HEK293T (cell line): Measurements from ENCODE around the gene CD59.

Source experiments
- BHLHE40 ChIP-seq: fragments of 450-650 bp; IDR thresholded peaks from 2 replicates; pipeline ENCODE4 v1.6.1; 2016; ENCODE audit warnings: mild to moderate bottlenecking, moderate library complexity, borderline replicate concordance
- CTBP1 ChIP-seq: fragments of 450-650 bp; IDR thresholded peaks from 2 replicates; pipeline ENCODE4 v1.6.1; 2016; ENCODE audit warnings: borderline replicate concordance
- ELF4 ChIP-seq: fragments of 450-650 bp; IDR thresholded peaks from 2 replicates; pipeline ENCODE4 v1.6.1; 2017; ENCODE audit warnings: antibody characterized with exemption
- FOXA1 ChIP-seq: fragments of 450-650 bp; IDR thresholded peaks from 2 replicates; pipeline ENCODE4 v1.6.1; 2016; ENCODE audit warnings: mild to moderate bottlenecking
- FOXK2 ChIP-seq: fragments of 450-650 bp; IDR thresholded peaks from 2 replicates; pipeline ENCODE4 v1.6.1; 2016; ENCODE audit warnings: mild to moderate bottlenecking
- FOXM1 ChIP-seq: fragments of 450-650 bp; IDR thresholded peaks from 2 replicates; pipeline ENCODE4 v1.6.1; 2017; ENCODE audit warnings: mild to moderate bottlenecking, borderline replicate concordance
- L3MBTL2 ChIP-seq: fragments of 450-650 bp; conservative IDR thresholded peaks from 2 replicates; pipeline ENCODE4 v1.6.1; 2016; ENCODE audit warnings: mild to moderate bottlenecking
- LEF1 ChIP-seq: fragments of 450-650 bp; IDR thresholded peaks from 2 replicates; pipeline ENCODE4 v1.6.1; 2017; ENCODE audit warnings: mild to moderate bottlenecking, borderline replicate concordance
- NFRKB ChIP-seq: fragments of 450-650 bp; IDR thresholded peaks from 2 replicates; pipeline ENCODE4 v1.6.1; 2016; ENCODE audit warnings: mild to moderate bottlenecking, moderate library complexity
- SP1 ChIP-seq: fragments of 450-650 bp; IDR thresholded peaks from 2 replicates; pipeline ENCODE4 v1.6.1; 2017
- SUZ12 ChIP-seq: fragments of 450-650 bp; IDR thresholded peaks from 2 replicates; pipeline ENCODE4 v1.6.1; 2016; ENCODE audit warnings: mild to moderate bottlenecking
- TARDBP ChIP-seq: fragments of 450-650 bp; IDR thresholded peaks from 2 replicates; pipeline ENCODE4 v1.6.1; 2016
- ZNF384 ChIP-seq: fragments of 450-650 bp; IDR thresholded peaks from 2 replicates; pipeline ENCODE4 v1.6.1; 2016
- TF ChIP-seq, protein P1 (sequence below): fragments of 450-650 bp; IDR thresholded peaks from 2 replicates; pipeline ENCODE4 v1.6.1; 2016

DNA sequence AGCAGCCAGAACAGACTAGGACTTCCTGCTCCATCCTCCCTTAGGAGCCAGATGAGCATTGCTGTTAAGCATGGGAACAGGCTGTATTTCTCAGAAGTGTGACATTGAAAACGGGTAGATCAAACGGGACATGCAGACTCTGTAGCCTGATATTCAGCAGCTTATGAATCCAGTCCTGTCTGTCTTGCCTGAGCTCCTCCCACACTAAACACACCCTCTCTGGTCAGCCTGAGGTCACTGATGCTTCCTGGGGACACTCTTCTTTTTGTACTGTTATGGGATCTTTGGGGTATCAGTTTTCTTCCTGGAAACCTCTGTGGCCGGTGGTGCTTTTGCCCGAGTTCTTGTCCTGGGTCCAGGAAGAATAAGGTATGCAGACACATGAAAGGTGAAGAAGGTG is 71.4 kb downstream of the CD59 start:
- TF ChIP-seq BHLHE40 (no peak), SP1 (no peak), FOXK2 (no peak), SUZ12 (no peak), CTBP1 (no peak), TARDBP (no peak), FOXA1 (no peak), ELF4 (no peak), FOXM1 (no peak), LEF1 (no peak), ZNF384 (no peak), NFRKB (no peak), L3MBTL2 (no peak)
- TF ChIP-seq, protein P1, sequence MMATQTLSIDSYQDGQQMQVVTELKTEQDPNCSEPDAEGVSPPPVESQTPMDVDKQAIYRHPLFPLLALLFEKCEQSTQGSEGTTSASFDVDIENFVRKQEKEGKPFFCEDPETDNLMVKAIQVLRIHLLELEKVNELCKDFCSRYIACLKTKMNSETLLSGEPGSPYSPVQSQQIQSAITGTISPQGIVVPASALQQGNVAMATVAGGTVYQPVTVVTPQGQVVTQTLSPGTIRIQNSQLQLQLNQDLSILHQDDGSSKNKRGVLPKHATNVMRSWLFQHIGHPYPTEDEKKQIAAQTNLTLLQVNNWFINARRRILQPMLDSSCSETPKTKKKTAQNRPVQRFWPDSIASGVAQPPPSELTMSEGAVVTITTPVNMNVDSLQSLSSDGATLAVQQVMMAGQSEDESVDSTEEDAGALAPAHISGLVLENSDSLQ, result no peak
